ENCODE measurements around the gene MMEL1.

The MMEL1 gene

DNA sequence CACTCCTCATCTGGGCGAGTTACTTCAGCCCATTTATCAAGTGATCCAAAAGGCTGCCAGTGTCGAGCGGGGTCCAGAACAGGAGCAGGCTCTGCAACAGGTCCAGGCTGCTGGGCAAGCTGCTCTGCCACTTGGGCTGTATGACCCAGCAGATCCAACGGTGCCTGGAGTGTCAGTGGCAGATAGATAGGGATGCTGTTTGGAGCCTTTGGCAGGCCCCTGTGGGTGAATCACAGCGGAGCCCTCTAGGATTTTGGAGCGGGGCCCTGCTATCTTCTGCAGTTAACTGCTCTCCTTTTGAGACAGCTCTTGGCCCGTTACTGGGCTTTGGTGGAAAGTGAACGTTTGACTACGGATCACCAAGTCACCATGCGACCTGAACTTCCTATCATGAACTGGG is 7.5 kb downstream of the MMEL1 start:
- no peak overlapping the region for H3K27ac ChIP-seq
- TF ChIP-seq, protein P1, sequence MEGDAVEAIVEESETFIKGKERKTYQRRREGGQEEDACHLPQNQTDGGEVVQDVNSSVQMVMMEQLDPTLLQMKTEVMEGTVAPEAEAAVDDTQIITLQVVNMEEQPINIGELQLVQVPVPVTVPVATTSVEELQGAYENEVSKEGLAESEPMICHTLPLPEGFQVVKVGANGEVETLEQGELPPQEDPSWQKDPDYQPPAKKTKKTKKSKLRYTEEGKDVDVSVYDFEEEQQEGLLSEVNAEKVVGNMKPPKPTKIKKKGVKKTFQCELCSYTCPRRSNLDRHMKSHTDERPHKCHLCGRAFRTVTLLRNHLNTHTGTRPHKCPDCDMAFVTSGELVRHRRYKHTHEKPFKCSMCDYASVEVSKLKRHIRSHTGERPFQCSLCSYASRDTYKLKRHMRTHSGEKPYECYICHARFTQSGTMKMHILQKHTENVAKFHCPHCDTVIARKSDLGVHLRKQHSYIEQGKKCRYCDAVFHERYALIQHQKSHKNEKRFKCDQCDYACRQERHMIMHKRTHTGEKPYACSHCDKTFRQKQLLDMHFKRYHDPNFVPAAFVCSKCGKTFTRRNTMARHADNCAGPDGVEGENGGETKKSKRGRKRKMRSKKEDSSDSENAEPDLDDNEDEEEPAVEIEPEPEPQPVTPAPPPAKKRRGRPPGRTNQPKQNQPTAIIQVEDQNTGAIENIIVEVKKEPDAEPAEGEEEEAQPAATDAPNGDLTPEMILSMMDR (IDR thresholded peaks at IDR 0.05) = no peak
- TF ChIP-seq ZFX (IDR thresholded peaks at IDR 0.05; ENCODE audit: borderline replicate concordance) = no peak

DNA sequence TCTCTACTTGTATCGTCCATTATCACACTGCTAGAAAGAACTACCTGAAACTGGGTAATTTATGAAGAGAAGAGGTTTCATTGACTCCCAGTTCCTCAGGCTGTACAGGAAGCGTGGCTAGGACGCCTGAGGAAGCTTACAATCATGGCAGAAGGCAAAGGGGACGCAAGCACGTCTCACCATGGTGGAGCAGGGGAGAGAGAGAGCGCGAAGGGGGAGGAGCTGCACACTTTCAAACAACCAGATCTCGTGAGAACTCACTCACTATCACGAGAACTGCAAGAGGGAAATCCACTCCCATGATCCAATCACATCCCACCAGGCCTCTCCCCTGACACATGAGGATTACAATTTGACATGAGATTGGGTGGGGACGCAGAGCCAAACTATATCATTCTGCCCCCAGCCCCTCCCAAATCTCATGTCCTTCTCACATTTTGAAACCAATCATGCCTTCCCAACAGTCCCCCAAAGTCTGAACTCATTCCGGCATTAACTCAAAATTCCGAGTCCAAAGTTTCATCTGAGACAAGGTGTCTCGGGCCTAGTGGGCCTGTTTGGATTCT is 8.0 kb downstream of the MMEL1 start:
- H3K27ac ChIP-seq = no peak overlapping the region
- TF ChIP-seq ZFX (IDR thresholded peaks at IDR 0.05; ENCODE audit: borderline replicate concordance) = no peak
- TF ChIP-seq, protein P1 (IDR thresholded peaks at IDR 0.05) = no peak

DNA sequence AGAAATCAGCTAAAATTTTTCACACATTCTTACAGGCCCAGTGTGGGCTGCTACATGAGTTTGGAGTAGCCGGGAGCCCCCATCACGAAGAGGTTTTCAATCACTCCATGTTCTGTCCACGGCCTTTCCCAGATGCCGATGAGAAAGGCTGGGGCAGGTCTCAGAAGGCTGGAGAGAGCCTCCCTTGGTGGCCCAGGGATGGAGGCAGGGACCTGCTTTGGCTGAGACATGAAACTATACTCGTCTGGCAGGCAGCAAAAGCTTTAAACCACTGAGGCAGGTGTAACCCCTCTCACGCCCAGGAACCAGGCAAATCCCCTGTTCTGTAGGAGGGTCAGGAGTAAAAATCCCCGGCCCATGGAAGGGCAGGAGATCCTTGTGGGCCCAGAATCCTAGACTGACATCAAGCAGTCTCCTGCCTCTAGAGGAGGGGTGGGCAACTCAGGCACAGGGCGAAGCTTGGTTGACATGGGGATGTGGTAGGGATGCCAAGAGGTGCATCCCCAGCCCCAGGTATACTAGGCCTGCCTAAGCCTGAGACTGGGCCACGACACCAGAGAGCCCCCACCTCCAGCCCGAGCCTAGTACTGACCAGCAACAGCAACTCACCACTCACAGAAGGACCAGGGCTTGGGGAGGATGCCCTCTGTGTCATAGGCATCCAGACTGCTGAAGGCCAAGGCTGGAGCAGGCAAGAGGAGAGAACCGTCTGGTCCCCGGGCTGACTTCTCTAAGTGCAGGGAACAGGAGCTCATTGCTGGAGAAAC is 9.1 kb downstream of the MMEL1 start:
- no peak overlapping the region for H3K27ac ChIP-seq
- no peak for TF ChIP-seq ZFX (IDR thresholded peaks at IDR 0.05; ENCODE audit: borderline replicate concordance)

DNA sequence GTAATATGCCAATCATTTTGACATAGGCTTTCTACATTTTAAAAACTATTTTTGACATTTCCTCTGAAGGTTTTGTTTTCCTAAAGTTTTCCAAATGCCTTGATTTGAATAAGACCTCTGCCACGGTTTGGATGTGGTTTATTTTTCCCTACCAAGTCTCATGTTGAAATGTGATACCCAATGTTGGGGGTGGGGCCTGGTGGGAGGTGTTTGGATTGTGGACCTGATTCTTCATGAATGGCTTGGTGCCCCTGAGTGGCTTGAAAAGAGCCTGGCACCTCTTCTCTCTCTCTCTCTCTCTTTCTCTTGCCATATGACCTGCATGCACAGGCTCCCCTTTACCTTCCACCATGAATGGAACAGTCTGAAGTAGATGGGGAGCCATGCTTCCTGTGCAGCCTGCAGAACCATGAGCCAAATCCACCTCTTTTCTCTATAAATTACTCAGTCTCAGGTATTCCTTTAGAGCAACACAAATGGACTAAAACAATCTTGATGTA is 14.8 kb downstream of the MMEL1 start:
- TF ChIP-seq ZFX (IDR thresholded peaks at IDR 0.05; ENCODE audit: borderline replicate concordance) = no peak
- TF ChIP-seq, protein P1 (IDR thresholded peaks at IDR 0.05) = no peak
- H3K27ac ChIP-seq = no peak overlapping the region

DNA sequence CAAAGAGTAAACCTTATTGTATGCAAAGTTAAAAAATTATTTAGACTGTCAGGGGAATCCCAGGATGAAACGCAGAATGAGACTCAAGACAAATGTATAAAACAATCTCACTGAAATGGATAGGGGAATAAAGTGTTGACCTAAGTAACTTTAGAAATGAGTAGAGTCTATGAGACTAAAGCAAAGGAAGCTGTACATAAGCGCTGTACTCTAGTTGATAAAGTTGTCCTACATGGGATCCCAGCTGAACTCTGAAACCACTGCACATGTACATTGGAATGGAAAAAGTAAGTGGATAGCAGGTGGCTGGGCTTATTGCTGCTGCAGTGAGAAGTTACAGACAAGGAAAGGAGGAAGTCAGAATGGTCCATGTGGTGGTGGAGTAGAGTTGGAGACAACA is 18.7 kb downstream of the MMEL1 start:
- H3K27ac ChIP-seq = no peak overlapping the region
- no peak for TF ChIP-seq ZFX (IDR thresholded peaks at IDR 0.05; ENCODE audit: borderline replicate concordance)

DNA sequence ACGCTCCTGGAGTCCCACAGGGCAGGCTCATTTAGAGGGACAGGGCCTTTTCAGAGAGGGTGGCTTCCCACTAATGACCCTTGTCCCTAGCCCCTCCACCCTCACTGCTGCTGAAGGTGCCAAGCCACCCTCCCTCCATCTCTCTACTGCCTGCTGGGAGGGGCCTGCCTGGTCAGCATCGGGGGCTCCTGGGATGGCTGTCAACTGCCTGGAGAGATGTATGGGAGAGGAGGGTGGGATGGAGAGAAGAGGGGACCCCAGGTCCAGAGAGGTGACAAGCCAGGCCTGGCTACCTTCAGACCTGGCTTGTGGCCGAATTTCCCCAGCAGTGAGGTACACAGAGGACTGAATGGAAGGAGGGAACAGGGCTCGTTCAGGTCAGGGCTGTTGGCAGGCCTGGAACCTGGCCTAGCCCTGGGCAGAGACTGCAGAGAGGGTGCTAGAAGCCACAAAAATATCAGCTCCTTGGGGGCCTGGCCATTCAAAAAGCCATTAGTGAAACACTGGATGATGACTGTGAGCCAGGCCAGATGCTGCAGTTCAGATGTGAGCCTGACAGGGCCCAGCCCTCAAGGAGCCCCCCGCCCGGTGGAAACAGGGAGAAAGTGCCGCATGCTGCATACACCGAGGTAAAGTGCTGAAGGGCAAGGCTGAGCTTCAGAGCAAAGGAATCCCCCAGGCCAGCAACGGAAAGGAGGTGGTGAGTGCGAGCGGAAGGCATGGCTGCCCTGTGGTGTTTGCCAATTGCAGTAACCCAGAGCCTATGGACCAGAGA is 20.0 kb downstream of the MMEL1 start:
- TF ChIP-seq, protein P1 (IDR thresholded peaks at IDR 0.05) = no peak
- no peak for TF ChIP-seq ZFX (IDR thresholded peaks at IDR 0.05; ENCODE audit: borderline replicate concordance)
- H3K27ac ChIP-seq = no peak overlapping the region

DNA sequence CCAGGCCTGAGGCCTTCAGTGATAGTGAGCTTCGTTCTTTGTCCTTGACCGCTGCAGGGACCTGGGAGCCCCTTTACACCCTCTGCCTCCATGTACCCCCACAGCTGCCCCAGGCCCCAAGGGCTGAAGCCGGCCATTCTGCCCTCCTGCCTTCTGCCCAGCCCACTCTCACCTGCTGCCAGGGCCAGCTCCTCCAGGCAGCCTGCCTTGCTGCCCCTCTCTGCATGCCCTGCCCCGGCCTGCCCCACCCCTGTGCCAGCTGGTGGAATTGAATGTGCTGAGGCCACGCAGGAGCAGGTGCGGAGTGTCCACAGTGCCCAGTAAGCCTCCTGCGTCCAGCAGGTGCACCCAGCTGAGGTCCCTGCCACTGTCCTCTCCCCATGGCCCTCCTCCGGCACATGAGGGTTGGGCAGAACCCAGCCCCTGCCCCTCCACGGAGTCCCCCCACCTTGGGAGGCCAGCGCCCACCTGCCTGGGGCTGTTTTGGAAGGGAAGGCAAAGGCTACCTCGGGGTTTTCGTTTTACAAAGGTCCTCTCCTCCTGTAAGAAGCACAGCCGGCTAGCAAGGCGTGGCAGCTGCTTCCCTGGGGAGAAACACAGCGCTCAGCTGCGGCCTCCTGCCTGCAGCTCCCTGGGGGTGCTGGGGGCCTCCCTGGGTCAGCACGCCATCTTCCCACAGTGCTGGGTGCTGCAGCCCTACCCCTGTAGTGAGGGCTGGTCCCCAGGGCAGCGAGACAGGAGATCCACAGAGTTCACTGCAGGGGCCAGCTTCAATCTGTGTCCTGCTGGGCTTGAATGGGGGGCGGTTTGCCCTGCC is 21.0 kb downstream of the MMEL1 start:
- no peak overlapping the region for H3K27ac ChIP-seq
- no peak for TF ChIP-seq ZFX (IDR thresholded peaks at IDR 0.05; ENCODE audit: borderline replicate concordance)
- TF ChIP-seq, protein P1 (IDR thresholded peaks at IDR 0.05) = no peak
